H1 (cell line): ENCODE data around the gene CLCN5. TPM values are rescaled to one million over a fixed set of nuclear protein-coding genes. Genes with fewer than 3 reads are reported as not detected.

ENCODE experiments used
- CTCF ChIA-PET: fragments of 300-600 bp; sonication (Branson Sonifier 250); formaldehyde crosslinking; loops from one replicate; lab custom pipeline; 2021; ENCODE audit not compliant: partially characterized antibody; lab: Charles Lee
- POLR2A ChIA-PET: fragments of 300-600 bp; sonication (Branson Sonifier 250); formaldehyde crosslinking; loops from one replicate; lab custom pipeline; 2021; ENCODE audit warnings: inconsistent platforms; ENCODE audit not compliant: partially characterized antibody; lab: Charles Lee
- DNase-seq, 2 experiments: peaks; one replicate each; pipeline versions ENCODE4 v3.0.0 to v3.0.0-alpha.2; 2010 to 2022; ENCODE audit warnings: low spot score in 2 of 2, low read depth in 1 of 2, mixed read lengths in 1 of 2
- FAIRE-seq: peaks from 2 replicates; lab custom pipeline; 2011; peaks lifted over from hg19 to GRCh38; lab: Jason Lieb, UNC
- H2AFZ ChIP-seq: 2 replicates; pipeline ENCODE4 v1.8.1; 2012; ENCODE audit warnings: low read length, inconsistent platforms
- H2AK5ac ChIP-seq: 2 replicates; pipeline ENCODE4 v1.6.1; 2013; ENCODE audit warnings: low read depth, low read length
- H2BK120ac ChIP-seq: replicated peaks from 2 replicates; pipeline ENCODE3; 2013; ENCODE audit warnings: low read depth, low read length, inconsistent platforms
- H2BK12ac ChIP-seq: 2 replicates; pipeline ENCODE4 v1.6.1; 2013; ENCODE audit warnings: low read depth, low read length
- H2BK15ac ChIP-seq: 2 replicates; pipeline ENCODE4 v1.6.1; 2013; ENCODE audit warnings: low read length
- H2BK20ac ChIP-seq: 2 replicates; pipeline ENCODE4 v1.6.1; 2013; ENCODE audit warnings: low read length
- H2BK5ac ChIP-seq: 2 replicates; pipeline ENCODE4 v1.6.1; 2013; ENCODE audit warnings: low read depth, low read length
- H3K14ac ChIP-seq: 2 replicates; pipeline ENCODE4 v1.6.1; 2013; ENCODE audit warnings: inconsistent platforms; ENCODE audit not compliant: insufficient read length
- H3K18ac ChIP-seq: 2 replicates; pipeline ENCODE4 v1.6.1; 2013; ENCODE audit warnings: low read length; ENCODE audit errors: extremely low read depth
- H3K23ac ChIP-seq: 2 replicates; pipeline ENCODE4 v1.6.1; 2013; ENCODE audit warnings: inconsistent platforms; ENCODE audit not compliant: insufficient read length
- H3K23me2 ChIP-seq: 2 replicates; pipeline ENCODE4 v1.6.1; 2013; ENCODE audit warnings: low read depth, low read length
- H3K27ac ChIP-seq: 2 replicates; pipeline ENCODE4 v1.6.1; 2011; ENCODE audit warnings: low read depth, low read length, inconsistent platforms
- H3K27me3 ChIP-seq, 4 experiments: replicated peaks in 1 of 4; 1 replicate in 1 of 4; 2 replicates in 3 of 4; pipeline versions ENCODE4 v1.6.1 to v1.8.1; 2011 to 2013; ENCODE audit warnings: low read length in 3 of 4, mild to moderate bottlenecking in 3 of 4, inconsistent platforms in 2 of 4, mixed read lengths in 2 of 4, moderate library complexity in 1 of 4; ENCODE audit not compliant: control insufficient read depth in 3 of 4, insufficient read depth in 3 of 4; ENCODE audit errors: extremely low read depth in 1 of 4
- H3K36me3 ChIP-seq, 4 experiments: 2 replicates each; pipeline versions ENCODE4 v1.6.1 to v1.8.1; 2011 to 2013; ENCODE audit warnings: mild to moderate bottlenecking in 4 of 4, low read length in 3 of 4, moderate library complexity in 2 of 4, control low read depth in 1 of 4, inconsistent platforms in 1 of 4; ENCODE audit not compliant: insufficient read depth in 4 of 4, control insufficient read depth in 2 of 4
- H3K4ac ChIP-seq: replicated peaks from 2 replicates; pipeline ENCODE3; 2013; ENCODE audit warnings: low read length, low read depth, mixed read lengths, inconsistent platforms; ENCODE audit not compliant: insufficient read length
- H3K4me1 ChIP-seq, 4 experiments: replicated peaks in 1 of 4; 1 replicate in 1 of 4; 2 replicates in 3 of 4; pipeline versions ENCODE4 v1.6.1 to v1.8.1; 2011 to 2013; ENCODE audit warnings: low read length in 3 of 4, inconsistent platforms in 2 of 4, mixed read lengths in 1 of 4; ENCODE audit not compliant: insufficient read depth in 4 of 4, control insufficient read depth in 3 of 4
- H3K4me2 ChIP-seq, 2 experiments: 2 replicates each; pipeline versions ENCODE4 v1.6.1 to v1.8.1; 2011 to 2013; ENCODE audit warnings: low read depth in 2 of 2, low read length in 2 of 2, control low read depth in 1 of 2, inconsistent platforms in 1 of 2, mild to moderate bottlenecking in 1 of 2; ENCODE audit not compliant: insufficient read depth in 1 of 2
- H3K4me3 ChIP-seq, 4 experiments: fragments of 200-600, 300-600 bp in 1 of 4; sonication (generic), shearing (Covaris generic), sonication (Bioruptor Twin) in 1 of 4; 2 replicates each; pipeline versions ENCODE4 v1.5.1 to v1.8.1; 2011 to 2016; ENCODE audit warnings: low read length in 4 of 4, low read depth in 3 of 4, control low read depth in 2 of 4, inconsistent platforms in 2 of 4, mild to moderate bottlenecking in 2 of 4, mixed read lengths in 1 of 4, moderate library complexity in 1 of 4; ENCODE audit not compliant: insufficient read depth in 2 of 4; ENCODE audit errors: extremely low read depth in 1 of 4
- H3K56ac ChIP-seq: replicated peaks from 2 replicates; pipeline ENCODE3; 2013; ENCODE audit warnings: low read depth, mild to moderate bottlenecking, mixed read lengths, low read length, inconsistent platforms; ENCODE audit not compliant: insufficient read length
- H3K79me1 ChIP-seq: 2 replicates; pipeline ENCODE4 v1.6.1; 2013; ENCODE audit warnings: low read depth, low read length, control low read depth
- H3K79me2 ChIP-seq, 2 experiments: 2 replicates each; pipeline versions ENCODE4 v1.6.1 to v1.8.1; 2012 to 2013; ENCODE audit warnings: low read length in 2 of 2, mild to moderate bottlenecking in 2 of 2, inconsistent platforms in 1 of 2; ENCODE audit not compliant: insufficient read depth in 2 of 2, control insufficient read depth in 1 of 2
- H3K9ac ChIP-seq, 4 experiments: replicated peaks in 1 of 4; 1 replicate in 1 of 4; 2 replicates in 3 of 4; pipeline versions ENCODE4 v1.6.1 to v1.8.1; 2011 to 2013; ENCODE audit warnings: low read depth in 3 of 4, low read length in 3 of 4, control low read depth in 2 of 4, mild to moderate bottlenecking in 2 of 4, moderate library complexity in 2 of 4, inconsistent platforms in 1 of 4; ENCODE audit errors: extremely low read depth in 1 of 4
- H3K9me3 ChIP-seq, 2 experiments: 2 replicates each; pipeline versions ENCODE4 v1.6.1 to v1.8.1; 2012 to 2013; ENCODE audit warnings: mild to moderate bottlenecking in 2 of 2, moderate library complexity in 2 of 2, control low read depth in 1 of 2, inconsistent platforms in 1 of 2, low read depth in 1 of 2, low read length in 1 of 2, mixed read lengths in 1 of 2; ENCODE audit not compliant: insufficient read depth in 2 of 2
- H4K20me1 ChIP-seq, 2 experiments: replicated peaks in 1 of 2; 2 replicates each; pipeline versions ENCODE3 to v1.8.1; 2011 to 2013; ENCODE audit warnings: inconsistent platforms in 2 of 2, low read length in 2 of 2, mild to moderate bottlenecking in 1 of 2; ENCODE audit not compliant: insufficient read depth in 2 of 2, control insufficient read depth in 1 of 2
- H4K5ac ChIP-seq: 2 replicates; pipeline ENCODE4 v1.6.1; 2013; ENCODE audit warnings: low read length, low read depth, mixed read lengths, inconsistent platforms; ENCODE audit not compliant: insufficient read length
- H4K8ac ChIP-seq: 2 replicates; pipeline ENCODE4 v1.8.0; 2013; ENCODE audit warnings: mild to moderate bottlenecking, moderate library complexity, low read length, inconsistent platforms; ENCODE audit not compliant: insufficient read depth; ENCODE audit errors: extremely low read depth
- H4K91ac ChIP-seq: replicated peaks from 2 replicates; pipeline ENCODE3; 2013; ENCODE audit warnings: low read length, mixed read lengths, inconsistent platforms; ENCODE audit not compliant: insufficient read length
- BACH1 ChIP-seq: IDR thresholded peaks from 2 replicates; pipeline ENCODE4 v1.6.1; 2012; ENCODE audit warnings: low read length, improper control_type of control experiment
- CHD2 ChIP-seq: IDR thresholded peaks from 2 replicates; pipeline ENCODE4 v1.6.1; 2012; ENCODE audit warnings: low read length, improper control_type of control experiment
- EZH2 ChIP-seq: fragments of 200-600 bp; sonication (generic); IDR thresholded peaks from 2 replicates; pipeline ENCODE4 v1.7.1; 2012; ENCODE audit warnings: low read depth, mild to moderate bottlenecking, moderate library complexity, low read length, inconsistent platforms; ENCODE audit not compliant: severe bottlenecking
- HDAC6 ChIP-seq: IDR thresholded peaks from one replicate; pipeline ENCODE4 v1.7.1; 2012; ENCODE audit warnings: low read depth, mild to moderate bottlenecking, inconsistent platforms, low read length, moderate library complexity
- JUN ChIP-seq: IDR thresholded peaks from 2 replicates; pipeline ENCODE4 v1.6.1; 2011; ENCODE audit warnings: low read depth, mild to moderate bottlenecking, improper control_type of control experiment, low read length
- PHF8 ChIP-seq: fragments of 200-600 bp; sonication (generic); conservative IDR thresholded peaks from 2 replicates; pipeline ENCODE4 v1.7.1; 2012; ENCODE audit warnings: low read depth, mild to moderate bottlenecking, inconsistent platforms, low read length, moderate library complexity
- RBBP5 ChIP-seq: IDR thresholded peaks from 2 replicates; pipeline ENCODE4 v1.7.1; 2012; ENCODE audit warnings: low read depth, mild to moderate bottlenecking, inconsistent platforms, low read length, moderate library complexity, borderline replicate concordance
- SP2 ChIP-seq: IDR thresholded peaks from 2 replicates; pipeline ENCODE4 v1.6.1; 2012; ENCODE audit warnings: mild to moderate bottlenecking, low read length, inconsistent platforms
- SRF ChIP-seq: IDR thresholded peaks from 2 replicates; pipeline ENCODE4 v1.6.1; 2011; ENCODE audit warnings: mild to moderate bottlenecking, low read depth, low read length, moderate library complexity
- WGBS, 2 experiments: shearing (Covaris generic) in 1 of 2; methylation state at CpG; one replicate each; pipeline versions ENCODE4 v1.1.6 to v1.1.7; 2013 to 2015; ENCODE audit warnings: low lambda C conversion rate in 2 of 2, mixed read lengths in 2 of 2, inconsistent platforms in 1 of 2, low coverage in 1 of 2, missing lambda C conversion rate in 1 of 2; ENCODE audit not compliant: insufficient replicate concordance in 2 of 2, insufficient coverage in 1 of 2, insufficient read length in 1 of 2; ENCODE audit errors: extremely low coverage in 1 of 2, missing lambda C conversion rate in 1 of 2; 5-methylcytosine and 5-hydroxymethylcytosine counted together
- polyA plus RNA-seq, 7 experiments: library from polyadenylated mRNA; depleted of rRNA in 3 of 7; stranded (reverse) in 5 of 7; unstranded in 2 of 7; fragments of >200 nt in 5 of 7; fragments of 200-250 nt in 2 of 7; gene quantifications; 1 replicate in 5 of 7; 2 replicates in 1 of 7; 4 replicates in 1 of 7; pipeline versions ENCODE4 v1.2.1 to v1.2.3, GENCODE V29; 2011 to 2013; ENCODE audit warnings: missing spikeins in 2 of 7, mixed read lengths in 2 of 7
- total RNA-seq: library from RNA; stranded (reverse); fragmentation: NEBNext Ultra II Directional; extraction: Animal tissue kit (Norgen Biotek cat#: 25700); gene quantifications from 2 replicates; pipeline ENCODE4 v1.2.1, GENCODE V29; 2021

Gene CLCN5
- total and polyA plus RNA-seq, 2 of the 8 experiments (the other 6 are each of a cell fraction or from before 2014, with no cell fraction given), result 4.2 to 9.7 TPM

- no peak overlapping the region for H2BK20ac ChIP-seq
- no peak overlapping the region for H2BK15ac ChIP-seq
- H3K14ac ChIP-seq, result no peak overlapping the region
- H3K9ac ChIP-seq, result no peak overlapping the region
- ChIA-PET CTCF (interaction anchor here (1.1 to 5.4 kb wide), 2 partner anchors 99 to 103 kb away, joined by 4 to 76 read pairs; partner anchors contain the start of gene CCNB3), POLR2A (no interaction called here)
- H3K4me1 ChIP-seq, result peaks cover 0 to 3% (median 0%) of the 10 kb centered on the region in 4 experiments; a peak in 1 of 7 replicates
- no peak overlapping the region for H4K91ac ChIP-seq
- no peak for DNase-seq
- no peaks in the 10 kb centered on the region for H3K79me1 ChIP-seq
- FAIRE-seq, result no peak
- no peak overlapping the region for H2BK12ac ChIP-seq
- H3K27ac ChIP-seq, result no peak overlapping the region
- no peak overlapping the region for H2AFZ ChIP-seq
- H4K20me1 ChIP-seq, result no peaks in the 10 kb centered on the region
- H2AK5ac ChIP-seq, result no peak overlapping the region
- no peak overlapping the region for H4K5ac ChIP-seq
- H3K27me3 ChIP-seq, result no peaks in the 10 kb centered on the region
- no peaks in the 10 kb centered on the region for H3K36me3 ChIP-seq
- no peak overlapping the region for H3K4me2 ChIP-seq
- no peak overlapping the region for H3K4ac ChIP-seq
- H3K18ac ChIP-seq, result no peak overlapping the region
- H3K56ac ChIP-seq, result no peak overlapping the region
- 71% methylated on average over 1 of the region's 1 CpG; no CpG with 5 or more reads in 1 of the 2 experiments for WGBS, 2 experiments
- H3K23ac ChIP-seq, result no peak overlapping the region
- H3K4me3 ChIP-seq, result no peak overlapping the region
- H2BK5ac ChIP-seq, result no peak overlapping the region
- no peaks in the 10 kb centered on the region for H3K9me3 ChIP-seq
- H2BK120ac ChIP-seq, result no peak overlapping the region
- H3K79me2 ChIP-seq, result no peaks in the 10 kb centered on the region
- H4K8ac ChIP-seq, result no peak overlapping the region
- no peaks in the 10 kb centered on the region for H3K23me2 ChIP-seq
- TF ChIP-seq PHF8, result no peak
- TF ChIP-seq HDAC6, result no peak
- TF ChIP-seq EZH2, result no peak
- TF ChIP-seq SRF, result no peak
- TF ChIP-seq RBBP5, result no peak
- no peak for TF ChIP-seq JUN
- TF ChIP-seq CHD2, result no peak
- TF ChIP-seq SP2, result no peak
- no peak for TF ChIP-seq BACH1
These were observed 180.8 kb downstream of the CLCN5 start for GRCh38 chrX:50103176-50103575.
